Measurements from ENCODE around the gene DLK1. TPM values are rescaled to one million over a fixed set of nuclear protein-coding genes. Genes with fewer than 3 reads are reported as not detected.

The DLK1 gene
- total RNA-seq, 1 experiment from 2014 or later: 0.69 TPM

DNA sequence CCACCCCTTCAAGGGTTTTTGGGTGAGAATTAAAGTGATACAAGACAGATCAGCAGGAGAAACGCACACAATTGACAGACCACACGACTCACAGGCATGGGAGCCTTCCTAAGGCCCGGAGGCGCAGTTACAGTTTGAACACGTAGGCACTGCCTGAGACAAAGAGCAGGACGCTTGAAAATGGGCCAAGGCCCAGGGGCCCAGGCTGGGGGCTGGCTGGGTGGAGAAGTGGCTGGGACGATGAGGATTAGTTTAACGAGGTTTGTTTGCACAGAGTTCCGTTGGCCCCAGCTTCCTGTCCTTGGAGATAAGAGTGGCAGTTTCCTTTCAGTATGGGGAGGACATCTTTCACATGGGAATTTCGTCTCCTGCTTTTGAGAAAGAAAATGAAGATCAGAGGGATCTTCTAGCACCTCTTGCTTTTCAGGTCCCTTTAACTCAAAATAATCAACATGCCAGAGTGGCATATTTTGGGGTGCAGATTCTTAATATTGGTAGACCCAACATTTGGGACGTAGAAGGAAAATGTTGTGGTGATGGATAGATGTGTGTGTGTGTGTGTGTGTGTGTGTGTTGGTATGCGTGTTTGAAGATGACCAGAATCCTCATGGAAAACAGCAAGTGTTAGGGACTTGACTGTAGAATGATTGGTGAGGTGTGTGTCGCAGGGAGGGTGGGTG lies 44.6 kb downstream of the DLK1 start:
- CTCF ChIA-PET: no interaction called here
- BruUV-seq (replicated peaks): no TSS peak
- Histone ChIP-seq H3K27ac (ENCODE audit: low read length) (no peak overlapping the region), H3K36me3 (ENCODE audit: control insufficient read depth, insufficient read depth, low read length) (no peaks in the 10 kb centered on the region), H3K4me3 (ENCODE audit: low read depth in 2 of 2, low read length in 2 of 2) (no peak overlapping the region), H3K27me3 (ENCODE audit: control insufficient read depth, insufficient read depth, low read length) (no peaks in the 10 kb centered on the region), H3K4me1 (ENCODE audit: control insufficient read depth, insufficient read depth, low read length) (no peaks in the 10 kb centered on the region), H3K9me3 (ENCODE audit: control insufficient read depth, insufficient read depth, low read depth, low read length) (no peaks in the 10 kb centered on the region)
- no peak for TF ChIP-seq POLR2AphosphoS5 (IDR thresholded peaks at IDR 0.05; ENCODE audit: low read depth, low read length)
- no peak for TF ChIP-seq SIN3A (IDR thresholded peaks at IDR 0.05; ENCODE audit: borderline replicate concordance, insufficient read depth, low read depth, low read length)
- TF ChIP-seq, protein P1, sequence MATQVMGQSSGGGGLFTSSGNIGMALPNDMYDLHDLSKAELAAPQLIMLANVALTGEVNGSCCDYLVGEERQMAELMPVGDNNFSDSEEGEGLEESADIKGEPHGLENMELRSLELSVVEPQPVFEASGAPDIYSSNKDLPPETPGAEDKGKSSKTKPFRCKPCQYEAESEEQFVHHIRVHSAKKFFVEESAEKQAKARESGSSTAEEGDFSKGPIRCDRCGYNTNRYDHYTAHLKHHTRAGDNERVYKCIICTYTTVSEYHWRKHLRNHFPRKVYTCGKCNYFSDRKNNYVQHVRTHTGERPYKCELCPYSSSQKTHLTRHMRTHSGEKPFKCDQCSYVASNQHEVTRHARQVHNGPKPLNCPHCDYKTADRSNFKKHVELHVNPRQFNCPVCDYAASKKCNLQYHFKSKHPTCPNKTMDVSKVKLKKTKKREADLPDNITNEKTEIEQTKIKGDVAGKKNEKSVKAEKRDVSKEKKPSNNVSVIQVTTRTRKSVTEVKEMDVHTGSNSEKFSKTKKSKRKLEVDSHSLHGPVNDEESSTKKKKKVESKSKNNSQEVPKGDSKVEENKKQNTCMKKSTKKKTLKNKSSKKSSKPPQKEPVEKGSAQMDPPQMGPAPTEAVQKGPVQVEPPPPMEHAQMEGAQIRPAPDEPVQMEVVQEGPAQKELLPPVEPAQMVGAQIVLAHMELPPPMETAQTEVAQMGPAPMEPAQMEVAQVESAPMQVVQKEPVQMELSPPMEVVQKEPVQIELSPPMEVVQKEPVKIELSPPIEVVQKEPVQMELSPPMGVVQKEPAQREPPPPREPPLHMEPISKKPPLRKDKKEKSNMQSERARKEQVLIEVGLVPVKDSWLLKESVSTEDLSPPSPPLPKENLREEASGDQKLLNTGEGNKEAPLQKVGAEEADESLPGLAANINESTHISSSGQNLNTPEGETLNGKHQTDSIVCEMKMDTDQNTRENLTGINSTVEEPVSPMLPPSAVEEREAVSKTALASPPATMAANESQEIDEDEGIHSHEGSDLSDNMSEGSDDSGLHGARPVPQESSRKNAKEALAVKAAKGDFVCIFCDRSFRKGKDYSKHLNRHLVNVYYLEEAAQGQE (IDR thresholded peaks at IDR 0.05; ENCODE audit: insufficient read depth in 1 of 2, low read depth in 2 of 2, low read length in 1 of 2): no peak
- TF ChIP-seq TCF7L2 (IDR thresholded peaks at IDR 0.05; ENCODE audit: low read depth, low read length): no peak
- TF ChIP-seq, protein P2, sequence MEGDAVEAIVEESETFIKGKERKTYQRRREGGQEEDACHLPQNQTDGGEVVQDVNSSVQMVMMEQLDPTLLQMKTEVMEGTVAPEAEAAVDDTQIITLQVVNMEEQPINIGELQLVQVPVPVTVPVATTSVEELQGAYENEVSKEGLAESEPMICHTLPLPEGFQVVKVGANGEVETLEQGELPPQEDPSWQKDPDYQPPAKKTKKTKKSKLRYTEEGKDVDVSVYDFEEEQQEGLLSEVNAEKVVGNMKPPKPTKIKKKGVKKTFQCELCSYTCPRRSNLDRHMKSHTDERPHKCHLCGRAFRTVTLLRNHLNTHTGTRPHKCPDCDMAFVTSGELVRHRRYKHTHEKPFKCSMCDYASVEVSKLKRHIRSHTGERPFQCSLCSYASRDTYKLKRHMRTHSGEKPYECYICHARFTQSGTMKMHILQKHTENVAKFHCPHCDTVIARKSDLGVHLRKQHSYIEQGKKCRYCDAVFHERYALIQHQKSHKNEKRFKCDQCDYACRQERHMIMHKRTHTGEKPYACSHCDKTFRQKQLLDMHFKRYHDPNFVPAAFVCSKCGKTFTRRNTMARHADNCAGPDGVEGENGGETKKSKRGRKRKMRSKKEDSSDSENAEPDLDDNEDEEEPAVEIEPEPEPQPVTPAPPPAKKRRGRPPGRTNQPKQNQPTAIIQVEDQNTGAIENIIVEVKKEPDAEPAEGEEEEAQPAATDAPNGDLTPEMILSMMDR (IDR thresholded peaks at IDR 0.05): no peak
- intact Hi-C loops (cut with micrococcal nuclease; ENCODE audit: unreplicated experiment): no loop called here
- DNase-seq (ENCODE audit: low read depth, low spot score): no peak
- in situ Hi-C loops (cut with HindIII; ENCODE audit: low pct_unique_long_range_greater_than_20kb, low sequenced_read_pairs): no loop called here
- POLR2A ChIA-PET: no interaction called here
- no peak for ATAC-seq

DNA sequence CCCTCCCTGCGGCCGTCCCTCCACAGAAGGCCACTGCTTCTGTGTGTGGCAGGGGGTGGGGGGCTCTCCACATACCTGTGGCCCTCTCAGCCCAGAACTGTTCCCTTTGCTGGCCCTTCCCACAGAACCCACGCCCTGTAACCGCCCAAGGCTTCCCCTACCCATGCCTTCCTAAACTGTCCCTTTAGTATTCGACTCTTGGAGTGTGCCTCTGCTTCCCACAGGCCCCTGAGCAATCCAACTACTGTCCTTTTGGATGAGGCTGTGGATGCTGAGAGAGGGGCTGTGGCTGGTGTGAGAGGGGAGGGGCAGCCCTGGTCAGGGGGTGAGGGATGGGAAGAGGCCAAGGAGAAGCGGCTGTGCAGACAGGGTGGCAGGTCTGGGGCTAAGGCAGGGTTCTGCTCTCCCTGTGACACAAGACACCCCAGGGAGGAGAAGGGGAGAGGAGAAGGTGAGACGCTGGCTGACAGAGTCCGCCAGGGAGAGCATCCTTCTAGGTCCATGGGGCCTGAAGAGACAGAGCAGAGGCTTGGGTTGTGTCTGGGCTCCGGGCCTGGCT lies 46.0 kb downstream of the DLK1 start:
- no peaks in the 10 kb centered on the region for H3K9me3 ChIP-seq (ENCODE audit: control insufficient read depth, insufficient read depth, low read depth, low read length)
- ChIA-PET POLR2A (no interaction called here), CTCF (interaction anchor here (0.5 kb wide), 1 partner anchor 750 kb away, joined by 7 read pairs; no protein-coding TSS in a partner anchor)
- ATAC-seq (no peak), DNase-seq (ENCODE audit: low read depth, low spot score) (no peak)
- no peaks in the 10 kb centered on the region for H3K4me1 ChIP-seq (ENCODE audit: control insufficient read depth, insufficient read depth, low read length)
- BruUV-seq (replicated peaks): no TSS peak
- no peaks in the 10 kb centered on the region for H3K27me3 ChIP-seq (ENCODE audit: control insufficient read depth, insufficient read depth, low read length)
- TF ChIP-seq, protein P1 (IDR thresholded peaks at IDR 0.05; ENCODE audit: insufficient read depth in 1 of 2, low read depth in 2 of 2, low read length in 1 of 2): no peak
- no peak for TF ChIP-seq TCF7L2 (IDR thresholded peaks at IDR 0.05; ENCODE audit: low read depth, low read length)
- no peak for TF ChIP-seq POLR2AphosphoS5 (IDR thresholded peaks at IDR 0.05; ENCODE audit: low read depth, low read length)
- TF ChIP-seq, protein P2 (IDR thresholded peaks at IDR 0.05): no peak
- TF ChIP-seq SIN3A (IDR thresholded peaks at IDR 0.05; ENCODE audit: borderline replicate concordance, insufficient read depth, low read depth, low read length): no peak
- intact Hi-C loops (cut with micrococcal nuclease; ENCODE audit: unreplicated experiment) (no loop called here), in situ Hi-C loops (cut with HindIII; ENCODE audit: low pct_unique_long_range_greater_than_20kb, low sequenced_read_pairs) (no loop called here)
- no peak overlapping the region for H3K4me3 ChIP-seq (ENCODE audit: low read depth in 2 of 2, low read length in 2 of 2)
- H3K36me3 ChIP-seq (ENCODE audit: control insufficient read depth, insufficient read depth, low read length): no peaks in the 10 kb centered on the region
- no peak overlapping the region for H3K27ac ChIP-seq (ENCODE audit: low read length)

Measured in Panc1 (cell line).